ENCODE measurements around the gene STXBP1.

Gene STXBP1

DNA sequence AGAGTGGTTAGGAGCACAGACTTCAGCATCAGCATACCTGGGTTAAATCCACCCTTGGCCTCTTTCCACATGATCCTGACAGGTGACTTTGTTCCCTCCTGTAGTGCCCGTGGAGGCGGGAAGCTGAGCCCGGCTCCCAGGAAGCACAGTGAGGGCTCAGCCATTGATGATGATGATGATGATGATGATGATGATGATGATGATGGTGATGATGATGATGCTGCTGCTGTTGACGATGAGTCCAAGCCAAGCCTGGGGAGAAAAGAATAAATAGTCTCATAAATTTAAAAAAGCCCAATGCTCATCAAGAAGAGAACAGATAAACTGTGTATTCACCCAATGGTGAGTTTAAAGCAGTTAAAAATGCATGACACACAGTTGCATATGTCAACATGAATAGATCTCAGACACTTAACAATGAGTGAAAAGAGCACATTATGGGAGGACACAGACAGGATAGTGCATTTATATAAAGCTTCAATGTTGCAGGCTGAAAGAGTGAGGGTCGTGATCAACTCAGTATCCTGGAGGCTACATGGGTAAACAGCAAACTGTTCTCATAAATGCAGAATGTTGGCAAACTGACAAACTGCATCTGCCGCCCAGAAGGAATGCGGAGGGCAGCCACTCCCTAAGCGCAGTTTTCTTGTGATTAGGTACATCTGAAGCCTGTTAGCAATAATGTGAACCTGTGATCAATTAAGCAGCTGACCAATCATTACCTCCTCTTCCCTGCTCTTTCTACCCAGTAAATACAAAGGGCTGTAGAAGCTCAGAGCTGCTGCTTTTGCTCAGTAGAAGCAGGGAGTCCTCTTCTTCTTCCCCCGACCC is 83.0 kb downstream of the STXBP1 start:
- DNase-seq, result no peak

DNA sequence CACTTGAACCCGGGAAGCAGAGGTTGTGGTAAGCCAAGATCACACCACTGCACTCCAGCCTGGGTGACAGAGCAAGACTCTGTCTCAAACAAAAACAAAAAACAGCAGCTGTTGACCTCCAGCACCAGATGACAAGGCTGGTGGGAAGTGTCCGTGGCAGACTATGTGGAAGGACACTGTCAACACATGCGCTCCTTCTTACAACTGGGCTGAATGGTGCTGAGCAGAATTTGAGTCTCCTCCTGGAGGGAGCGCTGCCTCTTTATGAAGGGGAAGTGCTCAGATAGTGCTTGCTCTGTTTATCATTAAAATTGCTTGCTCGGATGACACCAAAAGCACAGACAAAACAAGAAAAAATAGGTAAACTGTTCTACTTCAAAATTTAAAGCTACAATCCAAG is 85.5 kb downstream of the STXBP1 start:
- no peak for DNase-seq

DNA sequence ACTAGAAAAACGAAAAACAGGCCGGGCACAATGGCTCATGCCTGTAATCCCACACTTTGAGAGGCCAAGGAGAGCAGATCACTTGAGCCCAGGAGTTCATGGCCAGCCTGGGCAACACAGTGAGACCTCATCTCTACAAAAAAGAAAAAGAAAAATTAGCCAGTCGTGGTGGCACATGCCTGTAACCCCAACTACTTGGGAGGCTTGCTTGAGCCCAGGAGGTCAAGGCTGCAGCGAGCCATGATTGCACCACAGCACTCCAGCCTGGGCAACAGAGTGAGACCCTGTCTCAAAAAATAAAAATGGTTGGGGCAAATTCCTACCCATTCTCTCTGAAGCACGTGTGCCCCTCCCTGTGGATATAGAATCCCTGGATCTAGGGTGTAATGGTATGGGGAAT is 86.3 kb downstream of the STXBP1 start:
- DNase-seq, result no peak

DNA sequence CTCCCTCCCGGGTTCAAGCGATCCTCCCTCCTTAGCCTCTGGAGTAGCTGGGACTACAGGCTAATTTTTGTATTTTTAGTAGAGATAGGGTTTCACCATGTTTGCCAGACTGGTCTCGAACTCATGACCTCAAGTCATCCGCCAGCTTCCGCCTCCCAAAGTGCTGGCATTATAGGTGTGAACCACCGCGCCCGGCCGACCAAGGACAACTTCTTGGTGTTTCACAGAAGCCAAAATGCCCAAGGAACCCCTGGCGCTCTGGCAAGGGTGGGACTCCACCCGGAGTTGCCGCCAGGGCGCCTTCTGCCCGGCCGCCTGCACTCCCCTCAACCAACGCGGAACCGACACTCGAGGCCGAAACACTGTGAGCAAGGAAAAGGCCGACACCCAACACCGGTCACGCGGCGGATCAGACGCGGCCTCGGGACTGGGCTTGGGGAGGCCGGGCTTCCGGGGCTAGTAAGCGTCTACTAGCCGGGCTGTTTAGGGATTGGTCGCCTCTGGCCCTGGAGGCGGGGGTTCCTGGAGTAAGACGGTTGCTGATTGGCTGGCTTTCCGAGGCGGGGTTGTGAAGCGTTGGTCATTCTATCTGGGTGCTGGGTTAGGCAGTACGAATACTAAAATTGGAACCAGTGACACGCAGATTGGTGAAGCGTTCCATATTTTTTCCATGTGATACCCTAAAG is 87.1 kb downstream of the STXBP1 start:
- peak; percentile 97 for DNase-seq

DNA sequence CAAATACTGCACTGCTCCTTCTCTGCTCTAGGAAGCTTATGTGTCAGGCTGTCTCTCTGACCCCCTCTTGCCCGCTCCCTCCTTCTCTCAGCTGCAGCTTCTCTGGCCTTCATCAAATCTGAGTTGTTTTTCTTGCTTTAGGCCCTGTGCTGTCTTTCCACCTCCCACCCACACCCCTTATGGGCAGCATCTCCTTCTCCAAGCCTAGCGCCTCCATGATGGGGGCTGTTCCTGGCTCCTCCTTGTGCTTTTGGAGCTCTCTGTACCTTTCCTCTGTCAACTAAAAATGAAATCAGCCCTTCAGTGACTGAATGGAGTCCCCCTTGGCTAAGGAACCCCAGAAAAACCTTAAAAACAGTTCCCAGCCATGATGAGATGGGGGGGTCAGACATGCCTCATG is 88.1 kb downstream of the STXBP1 start:
- no peak for DNase-seq

DNA sequence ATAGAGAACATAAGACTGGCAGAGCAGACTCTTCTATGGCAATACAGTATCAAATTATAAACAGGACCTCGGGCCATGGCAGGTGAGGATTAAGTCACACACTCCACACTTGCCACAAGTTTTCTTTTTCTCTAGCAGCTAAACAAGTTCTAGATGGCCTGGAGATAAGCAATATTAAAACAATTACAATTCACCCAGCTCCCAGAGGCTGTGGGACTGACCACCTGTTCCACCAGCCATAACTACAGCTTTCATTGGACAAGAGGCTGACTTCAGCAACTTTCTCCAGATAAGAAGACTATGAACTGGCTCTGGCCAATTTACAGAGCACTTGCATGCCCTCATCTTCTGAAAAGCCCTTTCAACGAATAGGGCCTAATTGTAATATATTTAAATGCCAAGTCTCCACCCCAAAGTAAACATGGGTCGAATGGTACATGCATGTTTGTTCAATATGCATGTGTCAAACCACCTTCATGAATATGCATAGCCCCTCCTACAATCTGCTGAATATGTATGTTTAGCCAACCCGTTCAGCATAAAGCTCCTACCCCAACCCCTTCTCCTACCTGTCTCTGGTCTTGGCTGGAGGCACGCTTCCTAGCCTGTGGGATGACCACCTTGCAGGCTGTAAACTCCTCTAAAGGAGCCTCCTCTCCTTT is 88.6 kb downstream of the STXBP1 start:
- DNase-seq, result no peak

DNA sequence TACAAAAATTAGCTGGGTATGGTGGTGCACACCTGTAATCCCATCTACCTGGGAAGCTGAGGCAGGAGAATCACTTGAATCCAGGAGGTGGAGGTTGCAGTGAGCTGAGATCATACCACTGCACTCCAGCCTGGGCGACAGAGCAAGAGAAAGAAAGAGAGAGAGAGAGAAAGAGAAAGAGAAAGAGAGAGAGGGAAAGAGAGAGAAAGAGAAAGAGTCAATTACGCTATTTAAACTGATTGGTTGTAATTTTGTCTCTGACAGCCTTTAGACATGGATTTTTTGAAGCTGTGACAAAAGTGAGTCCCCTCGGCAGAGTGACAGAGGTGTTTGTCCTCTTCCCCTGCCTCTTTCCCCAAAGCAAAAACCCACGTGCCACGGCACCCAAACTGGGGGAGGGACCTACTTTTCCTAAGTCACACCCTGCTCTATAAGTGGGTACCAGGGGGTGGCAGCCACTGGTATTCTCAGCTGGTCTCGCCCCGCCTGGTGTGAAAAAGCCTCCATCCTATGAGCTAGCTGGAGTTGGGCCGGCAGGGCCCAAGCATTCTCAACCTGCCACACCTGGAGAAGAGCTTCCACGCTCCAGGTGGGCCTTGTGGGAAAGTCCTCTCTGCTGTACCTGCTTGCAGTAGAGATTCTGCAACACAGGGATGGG is 91.3 kb downstream of the STXBP1 start:
- DNase-seq, result no peak

DNA sequence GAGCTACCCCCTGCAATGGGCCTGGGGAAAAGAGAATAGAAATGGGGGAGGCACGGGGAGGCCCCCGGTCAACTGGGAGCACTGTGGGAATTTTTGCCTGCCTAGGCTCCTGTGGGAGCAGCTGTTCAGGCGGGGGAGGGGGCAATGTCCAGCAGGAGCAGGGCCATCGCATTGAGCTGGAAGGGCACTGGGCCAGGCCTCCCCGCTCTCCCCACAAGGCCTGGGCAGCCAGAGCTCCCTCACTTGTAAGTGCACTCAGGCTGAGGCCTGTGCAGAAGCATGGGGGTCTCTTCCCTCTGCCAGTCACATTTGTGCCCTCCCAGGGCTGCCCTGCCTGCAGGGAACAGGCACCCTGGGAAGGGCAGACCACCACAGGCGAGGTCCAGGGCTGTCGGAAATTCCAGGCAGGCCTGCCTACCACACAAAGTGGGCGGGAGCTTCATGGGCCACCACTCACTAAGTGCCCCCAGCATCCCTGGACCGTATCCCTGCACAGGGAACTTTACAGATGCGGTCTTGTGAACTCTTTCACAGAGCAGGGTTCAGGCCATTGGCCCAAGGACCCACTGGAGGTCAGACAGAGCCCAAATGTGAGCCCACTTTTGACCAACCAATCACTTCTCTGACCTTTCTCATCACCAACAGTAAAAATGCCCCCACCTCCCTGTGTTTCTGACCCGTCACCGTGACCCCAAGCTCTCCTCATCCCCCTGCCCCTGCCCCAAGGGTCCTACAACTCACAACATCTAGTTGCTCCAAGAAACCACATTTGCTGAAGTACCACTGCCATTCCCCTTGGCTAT is 93.7 kb downstream of the STXBP1 start:
- DNase-seq, result no peak

DNA sequence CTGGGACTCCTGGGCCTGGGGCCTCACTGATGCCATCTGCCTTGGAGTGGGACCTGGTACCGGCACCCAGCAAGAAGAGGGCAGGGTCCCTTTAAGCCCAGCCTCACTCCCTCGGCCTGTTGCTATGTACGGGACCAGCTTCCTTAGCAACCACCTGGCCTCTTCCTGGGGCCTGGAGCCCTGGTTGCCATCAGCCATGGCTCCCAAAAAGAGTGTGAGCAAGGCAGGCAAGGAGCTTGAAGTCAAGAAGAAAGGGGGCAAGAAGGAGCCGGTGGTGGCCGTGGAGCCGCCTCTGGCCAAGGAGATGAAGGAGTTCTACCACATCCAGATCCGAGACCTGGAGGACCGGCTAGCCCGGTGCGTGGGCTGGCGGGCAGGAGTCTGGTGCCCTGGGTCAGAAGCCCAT is 94.8 kb downstream of the STXBP1 start, which contains the start of gene CFAP157:
TSS of gene CFAP157 (plus strand) at position 153 of the 406 bp plus-strand sequence. CDS start at position 197, 44 bp downstream.
- DNase-seq, result no peak

DNA sequence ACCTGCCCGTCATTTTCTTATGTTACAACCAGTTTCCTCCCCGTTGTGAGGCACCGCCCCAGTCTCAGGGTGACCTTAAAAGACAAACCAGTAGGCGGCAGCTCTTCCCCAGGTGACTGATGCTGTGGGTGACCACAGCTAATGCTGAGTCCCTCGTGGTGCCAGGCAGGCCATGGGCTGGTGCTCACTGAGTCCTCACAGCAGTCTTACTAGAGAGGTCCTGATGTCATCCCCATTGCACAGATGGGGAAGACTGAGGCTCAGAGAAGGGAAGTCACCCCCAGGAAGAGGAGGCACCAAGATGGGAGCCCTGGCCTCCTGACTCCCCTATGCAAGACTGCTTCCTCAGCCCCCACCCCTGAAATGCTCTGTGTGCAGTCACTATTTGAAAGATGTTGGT is 95.7 kb downstream of the STXBP1 start:
- no peak for DNase-seq

DNA sequence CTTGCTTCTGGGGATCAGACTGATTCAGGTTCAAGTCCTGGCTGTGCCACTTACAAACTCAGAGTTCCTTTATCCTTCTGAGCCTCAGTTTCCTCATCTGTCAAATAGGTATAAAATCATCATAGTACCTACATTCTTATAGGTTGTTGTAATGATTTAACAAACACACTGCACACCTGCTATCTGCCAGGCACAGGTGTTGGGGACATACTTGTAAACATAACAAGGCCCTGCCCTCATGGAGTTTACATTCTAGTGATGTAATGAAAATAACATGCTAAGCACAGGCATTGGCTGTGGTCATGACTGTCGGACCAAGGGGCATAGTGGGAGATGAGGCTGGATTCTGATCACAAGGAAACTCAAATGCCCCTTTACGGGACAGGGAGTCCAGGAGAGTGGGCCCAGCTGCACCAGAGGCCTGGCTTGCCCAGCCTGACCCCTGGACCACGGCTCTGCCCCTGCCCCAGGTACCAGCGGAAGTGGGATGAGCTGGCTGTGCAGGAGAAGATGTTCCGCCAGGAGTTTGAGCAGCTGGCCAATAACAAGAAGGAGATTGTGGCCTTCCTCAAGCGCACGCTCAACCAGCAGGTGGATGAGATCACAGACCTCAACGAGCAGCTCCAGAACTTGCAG is 97.0 kb downstream of the STXBP1 start:
- DNase-seq, result no peak

DNA sequence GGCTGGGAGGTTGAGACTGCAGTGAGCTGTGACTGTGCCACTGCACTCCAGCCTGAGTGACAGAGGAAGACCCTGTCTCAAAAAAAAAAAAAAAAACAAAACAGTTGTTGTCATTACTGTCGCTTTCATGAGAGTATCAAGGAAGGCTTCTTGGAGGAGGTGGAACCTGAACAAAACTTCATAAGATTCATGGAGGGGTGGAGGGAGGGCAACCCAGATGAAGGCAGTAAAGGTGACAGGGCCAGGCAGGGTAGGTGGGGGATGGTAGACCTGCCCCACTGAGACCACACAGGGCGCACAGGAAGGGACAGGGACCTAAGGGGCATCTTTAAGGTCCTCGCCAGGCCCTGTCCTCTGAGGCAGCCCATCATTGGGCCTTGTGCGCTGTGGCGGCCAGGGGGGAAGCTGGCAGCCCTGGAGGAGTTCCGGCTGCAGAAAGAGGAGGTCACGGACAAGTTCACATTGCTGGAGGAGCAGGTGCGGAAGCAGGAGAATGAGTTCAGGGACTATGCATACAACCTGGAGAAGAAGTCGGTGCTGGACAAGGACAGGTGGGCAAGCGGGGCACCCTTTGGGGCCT is 98.2 kb downstream of the STXBP1 start:
- no peak for DNase-seq

DNA sequence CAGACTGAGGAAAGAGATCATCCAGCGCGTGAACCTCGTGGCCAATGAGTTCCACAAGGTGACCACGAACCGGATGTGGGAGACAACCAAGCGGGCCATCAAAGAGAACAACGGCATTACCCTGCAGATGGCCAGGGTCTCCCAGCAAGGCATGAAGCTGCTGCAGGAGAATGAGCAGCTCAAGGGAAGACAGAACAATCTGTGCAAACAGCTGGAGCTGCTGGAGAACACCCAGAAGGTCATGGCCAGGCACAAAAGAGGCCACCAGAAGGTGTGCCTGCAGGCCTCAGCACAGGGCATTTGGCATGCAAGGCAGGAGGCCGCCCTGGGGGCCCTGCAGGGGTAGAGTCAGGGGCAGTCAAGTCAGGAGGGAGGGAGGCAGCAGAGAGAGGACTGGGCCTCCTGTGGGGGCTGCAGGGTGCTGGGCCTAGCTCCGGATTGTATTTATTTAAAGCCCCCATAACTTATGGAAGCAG is 99.2 kb downstream of the STXBP1 start:
- peak; percentile 24 for DNase-seq

DNA sequence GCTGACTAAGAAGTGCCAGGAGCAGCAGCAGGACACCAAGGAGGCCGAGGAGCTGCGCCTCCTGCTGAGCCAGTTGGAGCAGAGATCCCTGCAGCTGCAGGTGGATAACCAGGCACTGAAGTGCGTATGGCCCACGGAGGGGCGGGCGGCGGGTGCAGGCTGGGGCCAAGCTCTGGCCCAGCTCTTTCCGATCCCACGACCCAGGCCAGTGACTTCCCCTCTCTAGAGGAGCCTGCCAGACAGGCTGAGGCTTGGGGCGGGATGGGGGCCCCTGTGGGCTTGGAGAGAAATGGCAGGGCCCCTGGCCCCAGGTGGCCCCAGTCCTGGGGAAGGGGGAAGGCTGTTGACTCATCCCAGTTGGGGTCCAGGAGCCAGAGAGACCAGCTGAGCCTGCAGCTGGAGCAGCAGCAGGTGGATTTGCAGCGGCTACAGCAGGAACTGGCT is 99.8 kb downstream of the STXBP1 start:
- peak; percentile 52 for DNase-seq

DNA sequence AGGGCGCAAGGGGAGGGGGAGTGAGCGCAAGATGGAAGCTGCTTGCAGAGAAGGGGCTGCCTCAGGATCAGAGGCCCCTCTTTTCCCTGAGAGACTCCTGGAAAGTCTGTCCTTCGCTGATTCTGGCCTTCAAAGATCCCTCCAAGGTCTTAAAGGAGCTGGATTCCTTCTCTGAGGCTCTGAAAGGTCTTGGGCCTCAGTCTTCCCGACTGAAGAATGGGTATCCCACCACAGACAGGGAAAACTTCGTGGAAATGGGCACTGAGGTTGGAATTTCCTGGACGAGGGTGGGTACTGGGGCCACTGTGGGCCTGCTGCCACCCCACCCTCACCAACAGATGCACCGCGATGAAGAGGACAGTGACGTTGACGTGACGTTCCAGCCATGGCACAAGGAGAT is 100.3 kb downstream of the STXBP1 start:
- no peak for DNase-seq

DNA sequence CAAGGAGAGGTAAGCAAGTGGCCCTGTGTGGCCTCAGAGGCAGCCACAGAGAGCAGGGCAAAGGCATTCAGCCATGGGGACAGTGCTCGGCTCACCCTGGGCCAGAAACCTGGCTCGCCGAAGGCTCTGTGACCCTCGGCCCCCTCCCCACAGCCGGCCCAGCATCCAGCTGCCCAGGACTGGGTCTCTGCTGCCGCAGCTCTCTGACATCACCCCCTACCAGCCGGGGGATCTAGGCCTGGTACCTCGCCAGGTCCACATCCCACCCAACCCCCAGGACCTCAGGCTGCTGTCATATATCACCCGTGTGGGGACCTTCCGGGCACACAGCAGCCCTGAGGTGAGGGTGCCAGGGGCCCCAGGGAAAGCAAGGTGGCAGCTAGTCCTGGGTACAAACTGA is 100.8 kb downstream of the STXBP1 start:
- DNase-seq, result no peak

DNA sequence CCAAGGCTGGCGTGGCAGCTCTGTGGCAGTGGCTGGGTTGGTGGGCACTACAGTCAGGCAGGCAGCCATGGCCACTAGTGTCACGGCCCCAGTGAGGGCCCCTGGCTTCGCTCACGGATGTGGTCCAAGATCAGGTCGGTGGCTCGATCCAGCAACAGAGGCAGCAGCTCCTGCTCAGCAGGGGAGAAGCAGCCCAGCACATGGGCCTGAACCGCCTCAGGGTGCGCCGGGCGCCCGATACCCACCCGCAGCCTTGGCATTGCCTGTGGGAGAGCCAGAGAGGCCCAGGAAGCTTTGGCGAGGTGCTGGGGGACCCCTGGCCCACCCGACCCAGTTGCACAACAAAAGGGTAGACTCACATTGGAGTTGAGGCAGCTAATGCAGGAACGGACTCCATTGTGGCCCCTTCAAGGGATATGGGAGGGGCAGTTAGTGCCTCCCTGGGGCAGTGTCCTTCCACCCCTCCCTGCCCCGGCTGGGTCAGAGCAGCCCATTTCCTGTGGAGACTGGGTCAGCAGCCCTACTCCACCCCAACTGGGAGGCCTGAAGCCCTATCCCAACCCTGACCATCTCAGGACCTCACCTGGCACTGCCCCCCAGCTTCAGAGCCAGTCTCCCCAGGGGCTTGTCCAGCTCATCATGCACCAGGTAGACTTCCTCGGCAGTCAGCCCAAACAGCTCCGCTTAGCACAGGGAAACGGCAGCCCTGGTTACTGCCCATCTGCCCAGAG is 102.1 kb downstream of the STXBP1 start:
- no peak for DNase-seq

DNA sequence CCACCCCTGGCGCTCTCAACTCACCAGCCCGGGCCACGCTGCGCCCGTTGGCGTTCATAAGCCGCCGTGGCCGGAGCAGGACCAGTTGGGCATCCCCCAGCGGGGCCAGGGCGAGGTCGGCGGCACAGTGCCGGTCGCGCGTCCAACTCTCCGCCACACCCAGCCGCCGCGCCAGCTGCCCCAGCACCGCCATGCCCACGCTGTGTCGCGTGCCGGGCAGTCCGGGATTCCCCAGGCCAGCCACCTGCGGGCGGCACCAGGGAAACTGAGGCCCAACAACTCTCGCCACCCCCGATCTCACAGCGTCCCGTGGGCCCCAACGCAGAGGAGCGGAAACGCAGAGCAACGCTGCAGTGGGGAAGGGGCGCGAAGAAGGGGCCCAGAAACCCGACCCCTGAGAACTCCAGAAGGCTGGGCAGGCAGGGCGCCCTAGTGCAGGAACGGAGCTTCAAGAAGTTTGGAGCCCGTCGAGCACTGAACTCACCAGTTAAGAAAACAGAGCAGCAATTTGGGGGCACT is 102.9 kb downstream of the STXBP1 start:
- peak; percentile 33 for DNase-seq

DNA sequence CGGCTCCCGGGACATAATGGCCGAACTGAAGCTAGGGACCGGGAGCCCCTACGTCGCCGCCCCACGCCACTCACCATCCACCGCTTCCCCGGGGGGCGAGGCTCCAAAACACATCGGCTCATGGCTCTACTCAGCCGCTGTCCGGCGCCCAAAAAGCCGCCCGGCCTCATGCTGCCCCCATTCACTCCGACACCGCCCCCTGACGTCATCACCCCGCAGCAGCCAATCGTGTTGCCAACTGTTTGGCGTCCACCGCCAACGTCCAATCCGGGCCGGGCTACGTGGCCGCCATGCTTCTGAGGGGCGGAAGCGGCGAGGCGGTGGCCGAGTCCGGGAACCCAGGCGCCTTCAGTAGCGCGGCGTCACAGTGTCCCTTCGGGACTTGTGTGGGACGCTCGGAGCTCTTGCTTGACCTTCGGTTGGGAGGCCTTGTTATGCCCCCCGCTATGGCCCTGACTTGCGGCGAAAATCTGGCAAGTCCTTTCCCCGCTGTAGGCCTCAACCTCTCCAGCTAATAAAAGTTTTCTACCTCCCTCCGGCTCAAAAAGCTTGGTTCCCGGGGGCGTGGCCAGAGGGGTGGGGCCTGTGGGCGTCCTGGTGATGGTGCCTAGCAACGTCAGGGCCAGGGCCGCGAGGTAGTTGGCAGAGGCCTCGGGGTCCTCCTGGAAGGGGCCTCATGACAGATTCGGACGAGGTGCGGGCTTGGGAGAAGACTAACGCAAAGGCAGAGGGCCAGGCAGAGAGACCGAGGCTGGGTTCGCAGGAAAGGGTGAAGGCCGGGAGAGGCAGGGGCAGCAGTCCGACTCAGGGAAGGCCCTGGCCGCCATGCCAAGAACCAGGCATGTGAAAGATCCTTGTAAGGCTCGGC is 103.6 kb downstream of the STXBP1 start, which contains the start of the genes PTRH1 and TTC16:
TSS of gene PTRH1 (minus strand) at position 194 of the 868 bp plus-strand sequence. CDS start at position 170, 24 bp downstream.
TSS of gene TTC16 (plus strand) at position 610 of the 868 bp plus-strand sequence. CDS start at position 677, 67 bp downstream.
- DNase-seq, result peak; percentile 98
